Measurements from ENCODE around the gene TXNDC15.

- TF ChIP-seq, protein P1, sequence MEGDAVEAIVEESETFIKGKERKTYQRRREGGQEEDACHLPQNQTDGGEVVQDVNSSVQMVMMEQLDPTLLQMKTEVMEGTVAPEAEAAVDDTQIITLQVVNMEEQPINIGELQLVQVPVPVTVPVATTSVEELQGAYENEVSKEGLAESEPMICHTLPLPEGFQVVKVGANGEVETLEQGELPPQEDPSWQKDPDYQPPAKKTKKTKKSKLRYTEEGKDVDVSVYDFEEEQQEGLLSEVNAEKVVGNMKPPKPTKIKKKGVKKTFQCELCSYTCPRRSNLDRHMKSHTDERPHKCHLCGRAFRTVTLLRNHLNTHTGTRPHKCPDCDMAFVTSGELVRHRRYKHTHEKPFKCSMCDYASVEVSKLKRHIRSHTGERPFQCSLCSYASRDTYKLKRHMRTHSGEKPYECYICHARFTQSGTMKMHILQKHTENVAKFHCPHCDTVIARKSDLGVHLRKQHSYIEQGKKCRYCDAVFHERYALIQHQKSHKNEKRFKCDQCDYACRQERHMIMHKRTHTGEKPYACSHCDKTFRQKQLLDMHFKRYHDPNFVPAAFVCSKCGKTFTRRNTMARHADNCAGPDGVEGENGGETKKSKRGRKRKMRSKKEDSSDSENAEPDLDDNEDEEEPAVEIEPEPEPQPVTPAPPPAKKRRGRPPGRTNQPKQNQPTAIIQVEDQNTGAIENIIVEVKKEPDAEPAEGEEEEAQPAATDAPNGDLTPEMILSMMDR (conservative IDR thresholded peaks at IDR 0.05): no peak
- TF ChIP-seq EZH2 (IDR thresholded peaks at IDR 0.05; ENCODE audit: low read depth): no peak
Observed at GRCh38 chr5:134844252-134844651, 29.9 kb upstream of the TXNDC15 start.

All from PC-9 (cell line).